IPS-18c (cell line): ENCODE data around the gene CRNN.

Source experiments
- H3K4me3 ChIP-seq: 2 replicates; pipeline ENCODE4 v1.7.0; 2013; ENCODE audit warnings: low read depth, mild to moderate bottlenecking, low read length, moderate library complexity; ENCODE audit not compliant: insufficient read depth
- H3K9me3 ChIP-seq: one replicate; pipeline ENCODE4 v1.6.1; 2013; ENCODE audit warnings: mild to moderate bottlenecking, low read length, moderate library complexity; ENCODE audit not compliant: control insufficient read depth, insufficient read depth

The CRNN gene

DNA sequence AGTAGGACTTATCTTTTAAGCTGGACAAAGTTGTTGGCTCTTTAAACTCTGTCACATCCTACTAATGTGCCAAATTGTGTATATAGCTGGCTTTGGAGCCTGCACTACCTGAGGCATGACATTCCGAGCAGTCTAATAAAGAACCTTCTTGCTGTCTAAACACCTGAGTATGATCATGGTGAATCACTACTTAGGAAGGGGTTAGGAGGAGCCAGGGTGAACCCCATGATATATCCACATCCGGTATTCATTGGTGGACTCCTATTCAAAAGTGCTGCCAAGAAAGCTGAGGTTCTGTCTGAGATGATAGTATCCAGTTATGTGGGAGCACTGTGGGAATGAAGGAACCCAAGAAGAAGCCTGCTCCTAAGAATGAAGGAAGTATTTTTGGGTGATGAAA is 27.1 kb downstream of the CRNN start:
- Histone ChIP-seq H3K4me3 (no peak overlapping the region), H3K9me3 (no peaks in the 10 kb centered on the region)

GRCh38 chr1:152380932-152381331 is 33.1 kb downstream of the CRNN start:
- H3K4me3 ChIP-seq = no peak overlapping the region
- H3K9me3 ChIP-seq = peaks cover 5% of the 10 kb centered on the region

DNA sequence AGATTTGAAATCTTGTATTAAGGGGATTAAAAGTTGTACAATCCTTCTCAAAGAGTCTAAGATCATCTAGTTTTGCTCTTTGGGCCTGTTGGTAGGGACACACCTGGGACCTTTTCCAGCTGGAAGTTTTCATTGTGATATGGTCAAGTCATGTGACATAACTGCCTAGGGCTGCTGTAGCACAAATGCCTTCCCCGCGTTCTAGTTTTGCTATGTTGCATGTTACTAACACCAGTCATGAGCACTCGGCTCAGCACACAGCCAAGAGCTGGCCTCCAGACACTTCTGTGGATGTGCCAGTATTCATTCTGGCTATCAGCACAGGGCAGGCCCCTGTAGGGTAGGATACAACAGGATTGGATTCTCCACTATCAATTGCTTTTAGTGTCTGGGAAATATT is 39.6 kb downstream of the CRNN start:
- Histone ChIP-seq H3K9me3 (peaks cover 6% of the 10 kb centered on the region), H3K4me3 (no peak overlapping the region)

GRCh38 chr1:152372672-152373071 is 41.4 kb downstream of the CRNN start:
- H3K9me3 ChIP-seq = peaks cover 6% of the 10 kb centered on the region
- no peak overlapping the region for H3K4me3 ChIP-seq

GRCh38 chr1:152367436-152367835 is 46.6 kb downstream of the CRNN start:
- Histone ChIP-seq H3K9me3 (peaks cover 14% of the 10 kb centered on the region), H3K4me3 (no peak overlapping the region)

DNA sequence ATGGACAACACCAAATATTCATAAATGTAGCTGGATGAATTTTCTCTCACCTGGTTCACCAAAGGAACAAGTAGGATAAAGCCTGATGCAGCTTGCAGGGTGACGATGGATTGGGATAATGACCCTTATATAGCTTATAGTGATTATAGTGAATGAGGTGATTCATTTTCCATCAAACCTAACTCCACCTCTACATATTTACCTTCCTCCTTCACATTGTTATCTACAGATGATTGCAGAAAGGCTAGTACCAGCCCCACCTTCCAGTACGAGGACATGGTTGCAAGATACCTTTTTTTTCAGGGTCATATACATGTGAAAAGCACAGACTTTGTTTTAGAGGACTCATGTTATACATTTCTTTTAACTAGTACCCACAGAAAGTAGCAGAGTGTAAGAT is 54.2 kb downstream of the CRNN start, which contains the start of gene FLG2:
TSS of gene FLG2 (minus strand) at position 101 of the 400 bp plus-strand sequence. CDS start 1,122 bp downstream, outside the sequence.
- no peak within 1 kb of the TSS for H3K4me3 ChIP-seq
- H3K9me3 ChIP-seq = peaks cover 12% of the 10 kb centered on the region
